Uterus (tissue), 2 donors: Measurements from ENCODE around the gene ZNF446.

Experiments used
- CTCF ChIP-seq, 4 experiments: fragments of 200-600 bp in 2 of 4; fragments of 450-650 bp in 2 of 4; sonication (generic) in 2 of 4; IDR thresholded peaks; one replicate each; pipeline ENCODE4 v1.5.1; 2016 to 2019; ENCODE audit warnings: antibody characterized with exemption in 4 of 4, mild to moderate bottlenecking in 2 of 4, moderate library complexity in 1 of 4
- POLR2A ChIP-seq, 2 donors: fragments of 450-650 bp; IDR thresholded peaks; one replicate each; pipeline ENCODE4 v1.6.1; 2016; ENCODE audit warnings: antibody characterized with exemption in 2 of 2, mild to moderate bottlenecking in 1 of 2, moderate library complexity in 1 of 2

GRCh38 chr19:58516246-58516836, 40.2 kb downstream of the ZNF446 start:
- TF ChIP-seq CTCF (IDR thresholded peaks at IDR 0.05) (no peak), POLR2A (IDR thresholded peaks at IDR 0.05) (no peak)
